K562 (cell line): Measurements from ENCODE around the gene ACTRT3. TPM values are rescaled to one million over a fixed set of nuclear protein-coding genes. Genes with fewer than 3 reads are reported as not detected.
A peak's percentile ranks its signal among the peaks of the same experiment; 100 is the strongest.

Experiments used
- ADNP ChIP-seq: fragments of 200-800 bp; sonication (Bioruptor generic); IDR thresholded peaks from 2 replicates; pipeline ENCODE4 v1.6.1; 2016; ENCODE audit warnings: missing genetic modification characterization, missing compliant biosample characterization
- CBX5 ChIP-seq: IDR thresholded peaks from 2 replicates; pipeline ENCODE4 v1.6.1; 2014; ENCODE audit warnings: low read depth, borderline replicate concordance
- CBX8 ChIP-seq: fragments of 200-600 bp; sonication (generic); IDR thresholded peaks from 2 replicates; pipeline ENCODE4 v1.6.1; 2012; ENCODE audit warnings: borderline replicate concordance, mixed run types, low read depth, mild to moderate bottlenecking, moderate library complexity, mixed read lengths, low read length, control low read depth, inconsistent platforms; ENCODE audit not compliant: poor library complexity, severe bottlenecking; ENCODE audit errors: extremely low read depth
- CCNT2 ChIP-seq: IDR thresholded peaks from 2 replicates; pipeline ENCODE4 v1.6.1; 2011; ENCODE audit warnings: borderline replicate concordance, low read depth, mild to moderate bottlenecking, moderate library complexity, mixed read lengths, low read length; ENCODE audit not compliant: insufficient read length; ENCODE audit errors: extremely low read depth
- CGGBP1 ChIP-seq: fragments of 250-450 bp; sonication (Bioruptor Pico); IDR thresholded peaks from 2 replicates; pipeline ENCODE4 v1.9.0; 2021; ENCODE audit warnings: mild to moderate bottlenecking
- DMBX1 ChIP-seq: fragments of 250-450 bp; sonication (Bioruptor Pico); IDR thresholded peaks from 2 replicates; pipeline ENCODE4 v1.8.0; 2022; ENCODE audit warnings: inconsistent platforms, mild to moderate bottlenecking, moderate library complexity, borderline replicate concordance
- EP400 ChIP-seq: fragments of 450-650 bp; IDR thresholded peaks from 2 replicates; pipeline ENCODE4 v1.6.1; 2017; ENCODE audit warnings: antibody characterized with exemption, mild to moderate bottlenecking, moderate library complexity
- HLTF ChIP-seq: fragments of 450-650 bp; IDR thresholded peaks from 2 replicates; pipeline ENCODE4 v1.6.1; 2016
- L3MBTL2 ChIP-seq: fragments of 450-650 bp; IDR thresholded peaks from 2 replicates; pipeline ENCODE4 v1.6.1; 2016; ENCODE audit warnings: mild to moderate bottlenecking, moderate library complexity
- NKRF ChIP-seq: fragments of 450-650 bp; IDR thresholded peaks from 2 replicates; pipeline ENCODE4 v1.6.1; 2016; ENCODE audit warnings: borderline replicate concordance
- ZNF280B ChIP-seq: fragments of 250-450 bp; sonication (Bioruptor Pico); IDR thresholded peaks from 2 replicates; pipeline ENCODE4 v1.5.1; 2021; ENCODE audit warnings: mild to moderate bottlenecking
- polyA plus RNA-seq, 8 experiments: library from polyadenylated mRNA; depleted of rRNA in 4 of 8; stranded (reverse) in 5 of 8; unstranded in 3 of 8; fragments of >200 nt; fragmentation: Nextera tagmentation in 2 of 8; fragmentation: Illumina TruSeq in 1 of 8; extraction: Ambion mirVana in 2 of 8; extraction: Trizol in 1 of 8; gene quantifications; 2 replicates each; pipeline versions ENCODE4 v1.2.1 to v1.2.3, GENCODE V29; 2011 to 2014; ENCODE audit warnings: inconsistent platforms in 1 of 8, missing spikeins in 1 of 8
- total RNA-seq, 7 experiments: library from RNA; depleted of rRNA in 6 of 7; stranded (reverse); fragments of >200 nt in 6 of 7; fragmentation: Illumina TruSeq in 2 of 7; extraction: Trizol in 2 of 7; gene quantifications; 2 replicates each; pipeline versions ENCODE4 v1.2.1 to v1.2.3, GENCODE V29; 2011 to 2021; ENCODE audit warnings: low replicate concordance in 1 of 7
- TF ChIP-seq, protein P1 (sequence below): fragments of 450-650 bp; IDR thresholded peaks from 2 replicates; pipeline ENCODE4 v1.6.1; 2018; ENCODE audit warnings: mild to moderate bottlenecking, low read depth; ENCODE audit not compliant: partially characterized antibody
- TF ChIP-seq, protein P2 (sequence below): fragments of 450-650 bp; formaldehyde crosslinking; IDR thresholded peaks from 2 replicates; pipeline ENCODE4 v1.4.0; 2022; ENCODE audit warnings: missing genetic modification characterization
- TF ChIP-seq, protein P3 (sequence below): sonication (generic); formaldehyde crosslinking; IDR thresholded peaks from 2 replicates; pipeline ENCODE4 v1.8.0; 2023; ENCODE audit warnings: missing genetic modification reagents, mild to moderate bottlenecking, borderline replicate concordance

Gene ACTRT3
- total and polyA plus RNA-seq, 9 of the 15 experiments (the other 6 are each of a cell fraction or from before 2014, with no cell fraction given) = 0.06 to 0.11 (median 0.07) TPM; not detected in 5

GRCh38 chr3:169772305-169772896 is 3.0 kb upstream of the ACTRT3 start (continued):
- TF ChIP-seq, protein P1, sequence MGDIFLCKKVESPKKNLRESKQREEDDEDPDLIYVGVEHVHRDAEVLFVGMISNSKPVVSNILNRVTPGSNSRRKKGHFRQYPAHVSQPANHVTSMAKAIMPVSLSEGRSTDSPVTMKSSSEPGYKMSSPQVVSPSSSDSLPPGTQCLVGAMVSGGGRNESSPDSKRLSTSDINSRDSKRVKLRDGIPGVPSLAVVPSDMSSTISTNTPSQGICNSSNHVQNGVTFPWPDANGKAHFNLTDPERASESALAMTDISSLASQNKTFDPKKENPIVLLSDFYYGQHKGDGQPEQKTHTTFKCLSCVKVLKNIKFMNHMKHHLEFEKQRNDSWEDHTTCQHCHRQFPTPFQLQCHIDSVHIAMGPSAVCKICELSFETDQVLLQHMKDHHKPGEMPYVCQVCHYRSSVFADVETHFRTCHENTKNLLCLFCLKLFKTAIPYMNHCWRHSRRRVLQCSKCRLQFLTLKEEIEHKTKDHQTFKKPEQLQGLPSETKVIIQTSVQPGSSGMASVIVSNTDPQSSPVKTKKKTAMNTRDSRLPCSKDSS = no peak
- TF ChIP-seq EP400 (peak; percentile 4), CGGBP1 (CRISPR knock-in tag) (no peak), HLTF (0 out of 2 replicates have a peak, but pooled peaks have one; percentile 45), CBX8 (no peak), NKRF (peak; percentile 76), L3MBTL2 (peak; percentile 89), CCNT2 (no peak), CBX5 (no peak), ADNP (tag) (peak; percentile 28; the same call in 1 of the 2 replicates), ZNF280B (CRISPR knock-in tag) (no peak), DMBX1 (CRISPR knock-in tag) (peak; percentile 40; the same call in 1 of the 2 replicates)
- TF ChIP-seq, protein P2, sequence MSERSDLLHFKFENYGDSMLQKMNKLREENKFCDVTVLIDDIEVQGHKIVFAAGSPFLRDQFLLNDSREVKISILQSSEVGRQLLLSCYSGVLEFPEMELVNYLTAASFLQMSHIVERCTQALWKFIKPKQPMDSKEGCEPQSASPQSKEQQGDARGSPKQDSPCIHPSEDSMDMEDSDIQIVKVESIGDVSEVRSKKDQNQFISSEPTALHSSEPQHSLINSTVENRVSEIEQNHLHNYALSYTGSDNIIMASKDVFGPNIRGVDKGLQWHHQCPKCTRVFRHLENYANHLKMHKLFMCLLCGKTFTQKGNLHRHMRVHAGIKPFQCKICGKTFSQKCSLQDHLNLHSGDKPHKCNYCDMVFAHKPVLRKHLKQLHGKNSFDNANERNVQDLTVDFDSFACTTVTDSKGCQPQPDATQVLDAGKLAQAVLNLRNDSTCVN = no peak
- TF ChIP-seq, protein P3, sequence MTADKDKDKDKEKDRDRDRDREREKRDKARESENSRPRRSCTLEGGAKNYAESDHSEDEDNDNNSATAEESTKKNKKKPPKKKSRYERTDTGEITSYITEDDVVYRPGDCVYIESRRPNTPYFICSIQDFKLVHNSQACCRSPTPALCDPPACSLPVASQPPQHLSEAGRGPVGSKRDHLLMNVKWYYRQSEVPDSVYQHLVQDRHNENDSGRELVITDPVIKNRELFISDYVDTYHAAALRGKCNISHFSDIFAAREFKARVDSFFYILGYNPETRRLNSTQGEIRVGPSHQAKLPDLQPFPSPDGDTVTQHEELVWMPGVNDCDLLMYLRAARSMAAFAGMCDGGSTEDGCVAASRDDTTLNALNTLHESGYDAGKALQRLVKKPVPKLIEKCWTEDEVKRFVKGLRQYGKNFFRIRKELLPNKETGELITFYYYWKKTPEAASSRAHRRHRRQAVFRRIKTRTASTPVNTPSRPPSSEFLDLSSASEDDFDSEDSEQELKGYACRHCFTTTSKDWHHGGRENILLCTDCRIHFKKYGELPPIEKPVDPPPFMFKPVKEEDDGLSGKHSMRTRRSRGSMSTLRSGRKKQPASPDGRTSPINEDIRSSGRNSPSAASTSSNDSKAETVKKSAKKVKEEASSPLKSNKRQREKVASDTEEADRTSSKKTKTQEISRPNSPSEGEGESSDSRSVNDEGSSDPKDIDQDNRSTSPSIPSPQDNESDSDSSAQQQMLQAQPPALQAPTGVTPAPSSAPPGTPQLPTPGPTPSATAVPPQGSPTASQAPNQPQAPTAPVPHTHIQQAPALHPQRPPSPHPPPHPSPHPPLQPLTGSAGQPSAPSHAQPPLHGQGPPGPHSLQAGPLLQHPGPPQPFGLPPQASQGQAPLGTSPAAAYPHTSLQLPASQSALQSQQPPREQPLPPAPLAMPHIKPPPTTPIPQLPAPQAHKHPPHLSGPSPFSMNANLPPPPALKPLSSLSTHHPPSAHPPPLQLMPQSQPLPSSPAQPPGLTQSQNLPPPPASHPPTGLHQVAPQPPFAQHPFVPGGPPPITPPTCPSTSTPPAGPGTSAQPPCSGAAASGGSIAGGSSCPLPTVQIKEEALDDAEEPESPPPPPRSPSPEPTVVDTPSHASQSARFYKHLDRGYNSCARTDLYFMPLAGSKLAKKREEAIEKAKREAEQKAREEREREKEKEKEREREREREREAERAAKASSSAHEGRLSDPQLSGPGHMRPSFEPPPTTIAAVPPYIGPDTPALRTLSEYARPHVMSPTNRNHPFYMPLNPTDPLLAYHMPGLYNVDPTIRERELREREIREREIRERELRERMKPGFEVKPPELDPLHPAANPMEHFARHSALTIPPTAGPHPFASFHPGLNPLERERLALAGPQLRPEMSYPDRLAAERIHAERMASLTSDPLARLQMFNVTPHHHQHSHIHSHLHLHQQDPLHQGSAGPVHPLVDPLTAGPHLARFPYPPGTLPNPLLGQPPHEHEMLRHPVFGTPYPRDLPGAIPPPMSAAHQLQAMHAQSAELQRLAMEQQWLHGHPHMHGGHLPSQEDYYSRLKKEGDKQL (CRISPR knock-in tag) = no peak
